Trophoblast cell (in vitro differentiated cells and primary cell): ENCODE data around the gene PDPK1.
"Not testable (repeated sequence)": the region's sequence is repeated elsewhere in the genome, so short reads cannot be mapped to it uniquely, and the experiment has no call there.

Source experiments
- DNase-seq, 2 donors: peaks; one replicate each; pipeline ENCODE4 v3.0.0-alpha.2; 2016
- H2AFZ ChIP-seq: 2 replicates; pipeline ENCODE4 v1.6.1; 2013; ENCODE audit warnings: low read length, moderate library complexity, mild to moderate bottlenecking; ENCODE audit not compliant: insufficient read depth, poor library complexity
- H2AK5ac ChIP-seq: 2 replicates; pipeline ENCODE4 v1.6.1; 2013; ENCODE audit warnings: mild to moderate bottlenecking, low read length
- H2BK120ac ChIP-seq: 2 replicates; pipeline ENCODE4 v1.6.1; 2013; ENCODE audit warnings: low read length, mild to moderate bottlenecking, moderate library complexity; ENCODE audit not compliant: insufficient read depth, poor library complexity
- H2BK12ac ChIP-seq: 2 replicates; pipeline ENCODE4 v1.6.1; 2013; ENCODE audit warnings: mild to moderate bottlenecking, low read length, moderate library complexity
- H2BK5ac ChIP-seq: 2 replicates; pipeline ENCODE4 v1.6.1; 2013; ENCODE audit warnings: low read length, low read depth, moderate library complexity, mild to moderate bottlenecking; ENCODE audit not compliant: poor library complexity
- H3K14ac ChIP-seq: 2 replicates; pipeline ENCODE4 v1.6.1; 2013; ENCODE audit warnings: mild to moderate bottlenecking, low read length
- H3K18ac ChIP-seq: 2 replicates; pipeline ENCODE4 v1.6.1; 2013; ENCODE audit warnings: mild to moderate bottlenecking, low read length
- H3K23ac ChIP-seq: 2 replicates; pipeline ENCODE4 v1.6.1; 2013; ENCODE audit warnings: low read length
- H3K27ac ChIP-seq: 2 replicates; pipeline ENCODE4 v1.5.1; 2013; ENCODE audit warnings: low read depth, mild to moderate bottlenecking, inconsistent platforms, low read length, moderate library complexity
- H3K27me3 ChIP-seq: 2 replicates; pipeline ENCODE4 v1.6.1; 2013; ENCODE audit warnings: inconsistent platforms, mild to moderate bottlenecking, low read length, moderate library complexity; ENCODE audit not compliant: insufficient read depth
- H3K36me3 ChIP-seq, 2 experiments: 1 replicate in 1 of 2; 2 replicates in 1 of 2; pipeline ENCODE4 v1.6.1; 2013; ENCODE audit warnings: low read length in 2 of 2, mild to moderate bottlenecking in 2 of 2, moderate library complexity in 1 of 2; ENCODE audit not compliant: insufficient read depth in 2 of 2, control insufficient read depth in 1 of 2
- H3K4ac ChIP-seq: 2 replicates; pipeline ENCODE4 v1.6.1; 2013; ENCODE audit warnings: low read depth, mild to moderate bottlenecking, low read length, moderate library complexity
- H3K4me1 ChIP-seq, 2 experiments: 1 replicate in 1 of 2; 2 replicates in 1 of 2; pipeline ENCODE4 v1.6.1; 2013; ENCODE audit warnings: low read length in 2 of 2, mild to moderate bottlenecking in 2 of 2, moderate library complexity in 1 of 2; ENCODE audit not compliant: insufficient read depth in 2 of 2, control insufficient read depth in 1 of 2
- H3K4me2 ChIP-seq: 2 replicates; pipeline ENCODE4 v1.6.1; 2013; ENCODE audit warnings: inconsistent platforms, mild to moderate bottlenecking, low read length, moderate library complexity
- H3K4me3 ChIP-seq: 2 replicates; pipeline ENCODE4 v1.5.1; 2013; ENCODE audit warnings: mild to moderate bottlenecking, low read depth, low read length, inconsistent platforms
- H3K79me1 ChIP-seq: one replicate; pipeline ENCODE4 v1.6.1; 2013; ENCODE audit warnings: low read length
- H3K79me2 ChIP-seq: 2 replicates; pipeline ENCODE4 v1.6.1; 2013; ENCODE audit warnings: low read length, mild to moderate bottlenecking; ENCODE audit not compliant: control insufficient read depth, insufficient read depth, poor library complexity
- H3K9ac ChIP-seq: 2 replicates; pipeline ENCODE4 v1.6.1; 2013; ENCODE audit warnings: mild to moderate bottlenecking, low read length
- H3K9me3 ChIP-seq: 2 replicates; pipeline ENCODE4 v1.6.1; 2013; ENCODE audit warnings: low read depth, mild to moderate bottlenecking, control low read depth, inconsistent platforms, low read length; ENCODE audit not compliant: insufficient read depth
- H4K12ac ChIP-seq: 2 replicates; pipeline ENCODE4 v1.6.1; 2013; ENCODE audit warnings: low read depth, mild to moderate bottlenecking, low read length, moderate library complexity
- H4K8ac ChIP-seq: 2 replicates; pipeline ENCODE4 v1.6.1; 2013; ENCODE audit warnings: low read depth, mild to moderate bottlenecking, low read length, moderate library complexity
- H4K91ac ChIP-seq: one replicate; pipeline ENCODE4 v1.6.1; 2013; ENCODE audit warnings: low read depth, mild to moderate bottlenecking, low read length, moderate library complexity
- WGBS: extraction: QIAGEN DNeasy Blood & Tissue Kit; methylation state at CpG from one replicate; pipeline ENCODE4 v1.1.7; 2013; ENCODE audit warnings: missing lambda C conversion rate; ENCODE audit not compliant: insufficient read length, insufficient coverage; ENCODE audit errors: extremely low coverage; 5-methylcytosine and 5-hydroxymethylcytosine counted together

PDPK1 gene

DNA sequence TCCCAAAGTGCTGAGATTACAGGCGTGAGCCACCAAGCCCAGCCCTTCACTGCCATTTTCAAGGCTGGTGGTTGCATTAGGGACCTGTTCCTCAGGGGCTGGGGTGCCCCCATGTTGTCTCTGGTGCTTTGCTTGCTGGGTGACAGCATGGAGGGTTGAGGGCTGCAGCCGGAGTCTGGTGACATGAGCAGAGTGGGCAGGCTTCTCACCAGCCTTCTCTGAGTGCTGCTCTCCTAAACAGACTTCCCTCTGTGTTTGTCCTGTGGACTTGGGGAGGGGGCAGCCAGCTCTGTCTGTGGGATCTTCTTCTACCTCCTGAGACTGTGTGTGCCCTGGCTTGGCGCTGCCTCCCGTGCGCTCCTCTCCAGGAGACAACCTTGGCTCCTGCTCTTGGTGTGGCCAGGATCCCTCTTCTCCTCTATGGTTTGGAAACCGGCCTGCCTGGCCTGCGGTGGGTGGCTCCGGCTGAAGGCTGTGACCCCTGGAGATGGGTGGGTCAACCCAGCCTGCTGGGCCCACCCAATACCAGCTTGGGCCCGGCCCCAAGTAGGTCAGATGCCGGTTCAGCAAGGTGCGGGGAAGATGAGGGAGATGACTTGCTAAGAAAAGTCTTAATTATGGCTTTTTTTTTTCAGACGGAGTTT is 72.1 kb downstream of the PDPK1 start:
- H3K4ac ChIP-seq, result peak overlapping the region; percentile 3
- H4K8ac ChIP-seq, result no peak overlapping the region
- H3K9me3 ChIP-seq, result no peaks in the 10 kb centered on the region
- WGBS, result no CpG with 5 or more reads among the region's 12 CpGs
- no peak for DNase-seq
- H4K91ac ChIP-seq, result no peak overlapping the region
- H3K4me3 ChIP-seq, result peak overlapping the region; percentile 44
- H3K18ac ChIP-seq, result no peak overlapping the region
- no peak overlapping the region for H2BK12ac ChIP-seq
- H4K12ac ChIP-seq, result no peak overlapping the region
- no peak overlapping the region for H2AK5ac ChIP-seq
- H3K27me3 ChIP-seq, result no peaks in the 10 kb centered on the region
- no peak overlapping the region for H3K23ac ChIP-seq
- H3K4me2 ChIP-seq, result no peak overlapping the region
- peaks cover 3% of the 10 kb centered on the region for H3K79me2 ChIP-seq
- no peak overlapping the region for H2BK120ac ChIP-seq
- no peak overlapping the region for H3K9ac ChIP-seq
- H3K14ac ChIP-seq, result no peak overlapping the region
- no peak overlapping the region for H3K27ac ChIP-seq
- no peaks in the 10 kb centered on the region for H3K79me1 ChIP-seq
- no peak overlapping the region for H2AFZ ChIP-seq
- H2BK5ac ChIP-seq, result no peak overlapping the region
- H3K4me1 ChIP-seq, result peaks cover 0 to 2% of the 10 kb centered on the region in 2 experiments
- H3K36me3 ChIP-seq, result peaks cover 26 to 32% of the 10 kb centered on the region in 2 experiments

- Histone ChIP-seq H3K23ac (no peak overlapping the region), H3K9ac (no peak overlapping the region), H4K8ac (no peak overlapping the region), H3K36me3 (peaks cover 29 to 35% of the 10 kb centered on the region in 2 experiments), H3K4me1 (peaks cover 0 to 2% of the 10 kb centered on the region in 2 experiments), H3K79me1 (no peaks in the 10 kb centered on the region), H3K14ac (no peak overlapping the region), H3K27me3 (no peaks in the 10 kb centered on the region), H2AK5ac (no peak overlapping the region), H3K27ac (no peak overlapping the region), H3K9me3 (no peaks in the 10 kb centered on the region), H3K79me2 (peaks cover 3% of the 10 kb centered on the region), H3K4ac (no peak overlapping the region), H2BK120ac (no peak overlapping the region), H3K4me2 (no peak overlapping the region), H4K12ac (no peak overlapping the region), H2BK5ac (no peak overlapping the region), H3K18ac (no peak overlapping the region), H2AFZ (no peak overlapping the region), H3K4me3 (no peak overlapping the region), H4K91ac (no peak overlapping the region), H2BK12ac (no peak overlapping the region)
- no peak for DNase-seq
- WGBS, result no CpG with 5 or more reads among the region's 29 CpGs
Measured at GRCh38 chr16:2610781-2611498, 73.1 kb downstream of the PDPK1 start.

DNA sequence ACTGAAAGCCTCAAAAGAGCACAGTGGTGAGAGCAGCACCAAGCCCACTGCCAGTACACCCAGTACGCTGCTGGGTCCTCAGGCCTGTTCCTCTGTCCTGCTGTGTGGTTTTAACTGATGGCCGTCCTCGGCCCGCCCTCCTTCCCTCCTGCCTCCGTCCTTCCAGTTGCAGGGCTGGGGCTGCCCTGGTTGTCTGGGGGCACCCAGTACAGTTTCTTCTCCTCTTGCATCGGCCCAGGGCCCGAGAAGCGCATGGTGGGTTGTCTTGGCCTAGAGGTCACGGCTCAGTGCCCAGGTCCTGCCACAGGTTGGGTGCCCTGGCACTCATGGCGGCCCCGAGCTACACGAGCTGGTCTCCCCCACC is 73.7 kb downstream of the PDPK1 start:
- H3K79me1 ChIP-seq, result no peaks in the 10 kb centered on the region

GRCh38 chr16:2611877-2612276 is 74.1 kb downstream of the PDPK1 start:
- DNase-seq, H3K4me2 ChIP-seq, H2BK120ac ChIP-seq, H3K23ac ChIP-seq, H3K9me3 ChIP-seq, H2AFZ ChIP-seq, H4K8ac ChIP-seq, H4K91ac ChIP-seq, H4K12ac ChIP-seq, H3K14ac ChIP-seq, H3K27ac ChIP-seq, H3K79me2 ChIP-seq, H2BK12ac ChIP-seq, H3K79me1 ChIP-seq, H3K4me3 ChIP-seq, H3K18ac ChIP-seq, H2AK5ac ChIP-seq, H3K4ac ChIP-seq, H3K4me1 ChIP-seq, H3K27me3 ChIP-seq, H3K9ac ChIP-seq, H2BK5ac ChIP-seq: not testable (repeated sequence)
- no CpG with 5 or more reads among the region's 17 CpGs for WGBS
- peaks cover 29 to 35% of the 10 kb centered on the region in 2 experiments for H3K36me3 ChIP-seq

More for the DNA sequence above, 73.7 kb downstream of the PDPK1 start:
- Histone ChIP-seq H4K91ac (no peak overlapping the region), H3K4me3 (no peak overlapping the region), H3K79me2 (peaks cover 3% of the 10 kb centered on the region), H3K14ac (no peak overlapping the region), H2AFZ (no peak overlapping the region), H3K9me3 (no peaks in the 10 kb centered on the region), H3K23ac (no peak overlapping the region), H3K4ac (no peak overlapping the region), H3K27me3 (no peaks in the 10 kb centered on the region), H3K36me3 (peaks cover 29 to 35% of the 10 kb centered on the region in 2 experiments), H3K4me1 (peaks cover 0 to 2% of the 10 kb centered on the region in 2 experiments), H2AK5ac (no peak overlapping the region), H2BK120ac (no peak overlapping the region), H2BK5ac (no peak overlapping the region), H2BK12ac (no peak overlapping the region), H3K18ac (no peak overlapping the region), H3K9ac (no peak overlapping the region), H3K27ac (no peak overlapping the region), H4K8ac (no peak overlapping the region), H3K4me2 (no peak overlapping the region), H4K12ac (no peak overlapping the region)
- no peak for DNase-seq
- WGBS, result no CpG with 5 or more reads among the region's 12 CpGs
